Testis (tissue), 2 donors: ENCODE results near the gene ETS1.

Source experiments
- POLR2A ChIP-seq: fragments of 450-650 bp; IDR thresholded peaks from one replicate; pipeline ENCODE4 v1.6.1; 2017; ENCODE audit warnings: antibody characterized with exemption, mild to moderate bottlenecking, moderate library complexity
- TF ChIP-seq, protein P1 (sequence below), 3 experiments: fragments of 450-650 bp in 2 of 3; fragments of 200-600 bp in 1 of 3; sonication (generic) in 1 of 3; IDR thresholded peaks; one replicate each; pipeline ENCODE4 v1.5.1; 2016 to 2019; ENCODE audit warnings: antibody characterized with exemption in 3 of 3, mild to moderate bottlenecking in 2 of 3, moderate library complexity in 1 of 3

DNA sequence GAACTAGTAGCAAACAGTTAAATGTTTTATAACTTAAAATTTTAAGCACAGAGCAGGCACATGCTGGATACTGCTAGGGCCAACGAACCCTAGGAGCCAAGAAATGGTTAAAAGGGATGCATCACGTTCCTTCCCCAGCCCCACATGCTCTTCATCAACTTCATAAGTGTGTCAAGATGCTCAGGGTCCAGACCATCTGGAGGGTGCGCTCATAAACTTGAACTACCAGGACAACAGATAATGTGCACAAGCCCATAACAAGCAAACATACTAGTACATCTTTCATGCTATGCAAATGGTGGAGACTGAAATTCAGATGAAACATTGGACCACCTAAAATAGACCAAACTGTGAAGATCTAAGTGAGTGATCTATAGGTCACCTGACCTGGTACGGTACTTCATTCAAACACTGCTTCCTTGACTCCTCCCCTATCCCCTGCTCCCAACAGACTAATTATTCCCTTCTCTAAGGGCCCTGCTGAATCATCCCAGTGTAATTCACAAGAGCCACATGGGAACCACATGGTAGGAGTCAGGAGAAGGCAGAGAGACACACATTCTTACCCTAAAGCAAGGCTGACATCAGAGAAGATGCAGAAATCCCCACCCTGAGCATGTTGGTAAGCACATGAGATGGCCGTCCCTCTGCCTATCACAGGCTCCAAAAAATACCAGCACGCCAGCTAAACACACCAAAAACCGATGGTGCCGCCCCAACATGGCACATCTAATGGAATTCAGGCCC is 83.9 kb downstream of the ETS1 start:
- no peak for TF ChIP-seq POLR2A
- TF ChIP-seq, protein P1, sequence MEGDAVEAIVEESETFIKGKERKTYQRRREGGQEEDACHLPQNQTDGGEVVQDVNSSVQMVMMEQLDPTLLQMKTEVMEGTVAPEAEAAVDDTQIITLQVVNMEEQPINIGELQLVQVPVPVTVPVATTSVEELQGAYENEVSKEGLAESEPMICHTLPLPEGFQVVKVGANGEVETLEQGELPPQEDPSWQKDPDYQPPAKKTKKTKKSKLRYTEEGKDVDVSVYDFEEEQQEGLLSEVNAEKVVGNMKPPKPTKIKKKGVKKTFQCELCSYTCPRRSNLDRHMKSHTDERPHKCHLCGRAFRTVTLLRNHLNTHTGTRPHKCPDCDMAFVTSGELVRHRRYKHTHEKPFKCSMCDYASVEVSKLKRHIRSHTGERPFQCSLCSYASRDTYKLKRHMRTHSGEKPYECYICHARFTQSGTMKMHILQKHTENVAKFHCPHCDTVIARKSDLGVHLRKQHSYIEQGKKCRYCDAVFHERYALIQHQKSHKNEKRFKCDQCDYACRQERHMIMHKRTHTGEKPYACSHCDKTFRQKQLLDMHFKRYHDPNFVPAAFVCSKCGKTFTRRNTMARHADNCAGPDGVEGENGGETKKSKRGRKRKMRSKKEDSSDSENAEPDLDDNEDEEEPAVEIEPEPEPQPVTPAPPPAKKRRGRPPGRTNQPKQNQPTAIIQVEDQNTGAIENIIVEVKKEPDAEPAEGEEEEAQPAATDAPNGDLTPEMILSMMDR (IDR thresholded peaks at IDR 0.05), result no peak
